LNCaP clone FGC (cell line): ENCODE data around the gene MAD1L1.

Source experiments
- DNase-seq: peaks from one replicate; pipeline ENCODE4 v3.0.0-alpha.2; 2011; ENCODE audit warnings: low read depth
- H3K4me3 ChIP-seq: 2 replicates; pipeline ENCODE4 v1.5.1; 2011; ENCODE audit warnings: mild to moderate bottlenecking, low read depth, low read length, control low read depth
- CTCF ChIP-seq: IDR thresholded peaks from 2 replicates; pipeline ENCODE4 v1.5.1; 2012; ENCODE audit warnings: mild to moderate bottlenecking; ENCODE audit not compliant: control insufficient read depth, insufficient read depth; ENCODE audit errors: extremely low read depth

MAD1L1 gene

GRCh38 chr7:2103071-2103898 is 129.5 kb downstream of the MAD1L1 start:
- no peak overlapping the region for H3K4me3 ChIP-seq
- no peak for DNase-seq
- no peak for TF ChIP-seq CTCF

- H3K4me3 ChIP-seq: no peak overlapping the region
- TF ChIP-seq CTCF: no peak
- no peak for DNase-seq
These were observed 130.4 kb downstream of the MAD1L1 start for GRCh38 chr7:2102375-2102723.

- TF ChIP-seq CTCF: no peak
- DNase-seq: no peak
- H3K4me3 ChIP-seq: no peak overlapping the region
These were observed 130.9 kb downstream of the MAD1L1 start for GRCh38 chr7:2101630-2102374.

- no peak for TF ChIP-seq CTCF
- no peak overlapping the region for H3K4me3 ChIP-seq
- no peak for DNase-seq
These were observed 132.2 kb downstream of the MAD1L1 start for GRCh38 chr7:2100278-2101208.

- no peak for DNase-seq
- H3K4me3 ChIP-seq: no peak overlapping the region
- no peak for TF ChIP-seq CTCF
These were observed 133.4 kb downstream of the MAD1L1 start for GRCh38 chr7:2099048-2099957.

- no peak for DNase-seq
- H3K4me3 ChIP-seq: no peak overlapping the region
- TF ChIP-seq CTCF: no peak
These were observed 134.2 kb downstream of the MAD1L1 start for GRCh38 chr7:2098496-2098895.
